Caco-2 (cell line): Measurements from ENCODE around the gene TRIM72. TPM values are rescaled to one million over a fixed set of nuclear protein-coding genes. Genes with fewer than 3 reads are reported as not detected.

Experiments used
- BruUV-seq: library from RNA; stranded (reverse); fragments of 400-500 nt; replicated peaks from 2 replicates; lab custom pipeline; 2021; lab: Mats Ljungman, UMichigan
- CTCF ChIA-PET: fragments of 300-600 bp; sonication (Branson Sonifier 250); formaldehyde crosslinking; loops from one replicate; lab custom pipeline; 2022; ENCODE audit warnings: antibody characterized with exemption; lab: Charles Lee
- POLR2A ChIA-PET: fragments of 300-600 bp; sonication (Branson Sonifier 250); formaldehyde crosslinking; loops from one replicate; lab custom pipeline; 2022; ENCODE audit warnings: antibody characterized with exemption; lab: Charles Lee
- DNase-seq, 2 experiments: peaks; one replicate each; pipeline versions ENCODE4 v3.0.0 to v3.0.0-alpha.2; 2020 to 2022
- H3K27me3 ChIP-seq: replicated peaks from 2 replicates; pipeline ENCODE4 v1.6.0; 2011; ENCODE audit warnings: low read length; ENCODE audit not compliant: control insufficient read depth, insufficient read depth
- H3K36me3 ChIP-seq: 2 replicates; pipeline ENCODE4 v1.5.1; 2011; ENCODE audit warnings: low read length; ENCODE audit not compliant: control insufficient read depth, insufficient read depth
- H3K4me1 ChIP-seq: fragments of 250-450 bp; sonication (Bioruptor Pico); 2 replicates; pipeline ENCODE4 v1.5.1; 2020; ENCODE audit warnings: mild to moderate bottlenecking
- H3K4me3 ChIP-seq: 2 replicates; pipeline ENCODE4 v1.5.1; 2011; ENCODE audit warnings: low read depth, mild to moderate bottlenecking, control low read depth, low read length
- H3K9me3 ChIP-seq: fragments of 250-450 bp; sonication (Bioruptor Pico); 2 replicates; pipeline ENCODE4 v1.5.1; 2020; ENCODE audit warnings: mild to moderate bottlenecking, moderate library complexity
- H3K27ac Mint-ChIP-seq: one replicate; pipeline ENCODE4 v1.8.0; 2022; ENCODE audit warnings: mixed read lengths; ENCODE audit not compliant: unreplicated experiment
- H3K27me3 Mint-ChIP-seq: one replicate; pipeline ENCODE4 v1.8.0; 2022; ENCODE audit warnings: mixed read lengths; ENCODE audit not compliant: insufficient read depth, unreplicated experiment
- H3K36me3 Mint-ChIP-seq: one replicate; pipeline ENCODE4 v1.8.0; 2022; ENCODE audit warnings: mild to moderate bottlenecking, mixed read lengths; ENCODE audit not compliant: insufficient read depth, unreplicated experiment
- H3K4me1 Mint-ChIP-seq: one replicate; pipeline ENCODE4 v1.8.0; 2022; ENCODE audit warnings: low read depth, mixed read lengths; ENCODE audit not compliant: unreplicated experiment
- H3K4me3 Mint-ChIP-seq: one replicate; pipeline ENCODE4 v1.8.0; 2022; ENCODE audit warnings: mild to moderate bottlenecking, moderate library complexity, mixed read lengths; ENCODE audit not compliant: unreplicated experiment
- H3K9me3 Mint-ChIP-seq: one replicate; pipeline ENCODE4 v1.8.0; 2022; ENCODE audit warnings: mixed read lengths; ENCODE audit not compliant: unreplicated experiment
- intact Hi-C: fragments of 100-400 bp; cut with micrococcal nuclease; formaldehyde crosslinking; loops from one replicate; pipeline ENCODE4 v1.10.0; 2022; ENCODE audit not compliant: unreplicated experiment
- total RNA-seq: library from RNA; stranded (reverse); gene quantifications from 2 replicates; pipeline ENCODE4 v1.2.3, GENCODE V29; 2022
- TF ChIP-seq, protein P1 (sequence below), 2 experiments: fragments of 200-600 bp in 1 of 2; IDR thresholded peaks; 1 replicate in 1 of 2; 2 replicates in 1 of 2; pipeline versions ENCODE4 v1.5.1 to v1.8.0; 2011 to 2022; ENCODE audit warnings: antibody characterized with exemption in 1 of 2, control low read depth in 1 of 2, inconsistent platforms in 1 of 2, low read depth in 1 of 2, low read length in 1 of 2, mild to moderate bottlenecking in 1 of 2, moderate library complexity in 1 of 2; ENCODE audit not compliant: insufficient read depth in 1 of 2, severe bottlenecking in 1 of 2, unreplicated experiment in 1 of 2

The TRIM72 gene
- total RNA-seq, 1 experiment from 2014 or later, result 0.07 TPM

GRCh38 chr16:31186930-31187807 is 26.8 kb upstream of the TRIM72 start:
- no peak for DNase-seq
- CTCF ChIA-PET, result no interaction called here
- no peaks in the 10 kb centered on the region for H3K4me1 ChIP-seq
- TF ChIP-seq, protein P1, sequence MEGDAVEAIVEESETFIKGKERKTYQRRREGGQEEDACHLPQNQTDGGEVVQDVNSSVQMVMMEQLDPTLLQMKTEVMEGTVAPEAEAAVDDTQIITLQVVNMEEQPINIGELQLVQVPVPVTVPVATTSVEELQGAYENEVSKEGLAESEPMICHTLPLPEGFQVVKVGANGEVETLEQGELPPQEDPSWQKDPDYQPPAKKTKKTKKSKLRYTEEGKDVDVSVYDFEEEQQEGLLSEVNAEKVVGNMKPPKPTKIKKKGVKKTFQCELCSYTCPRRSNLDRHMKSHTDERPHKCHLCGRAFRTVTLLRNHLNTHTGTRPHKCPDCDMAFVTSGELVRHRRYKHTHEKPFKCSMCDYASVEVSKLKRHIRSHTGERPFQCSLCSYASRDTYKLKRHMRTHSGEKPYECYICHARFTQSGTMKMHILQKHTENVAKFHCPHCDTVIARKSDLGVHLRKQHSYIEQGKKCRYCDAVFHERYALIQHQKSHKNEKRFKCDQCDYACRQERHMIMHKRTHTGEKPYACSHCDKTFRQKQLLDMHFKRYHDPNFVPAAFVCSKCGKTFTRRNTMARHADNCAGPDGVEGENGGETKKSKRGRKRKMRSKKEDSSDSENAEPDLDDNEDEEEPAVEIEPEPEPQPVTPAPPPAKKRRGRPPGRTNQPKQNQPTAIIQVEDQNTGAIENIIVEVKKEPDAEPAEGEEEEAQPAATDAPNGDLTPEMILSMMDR (IDR thresholded peaks at IDR 0.05; ENCODE audit: insufficient read depth in 1 of 2, low read depth in 1 of 2, low read length in 1 of 2, severe bottlenecking in 1 of 2, unreplicated experiment in 1 of 2), result no peak
- Mint-ChIP-seq H3K4me3 (no peak overlapping the region), H3K4me1 (peaks cover 19% of the 10 kb centered on the region), H3K9me3 (no peaks in the 10 kb centered on the region), H3K27me3 (no peaks in the 10 kb centered on the region), H3K27ac (no peak overlapping the region), H3K36me3 (peaks cover 100% of the 10 kb centered on the region)
- intact Hi-C loops, result no loop called here
- BruUV-seq, result no TSS peak
- H3K4me3 ChIP-seq, result no peak overlapping the region
- no peaks in the 10 kb centered on the region for H3K9me3 ChIP-seq
- peaks cover 11% of the 10 kb centered on the region for H3K36me3 ChIP-seq
- no peaks in the 10 kb centered on the region for H3K27me3 ChIP-seq
- POLR2A ChIA-PET, result no interaction called here

DNA sequence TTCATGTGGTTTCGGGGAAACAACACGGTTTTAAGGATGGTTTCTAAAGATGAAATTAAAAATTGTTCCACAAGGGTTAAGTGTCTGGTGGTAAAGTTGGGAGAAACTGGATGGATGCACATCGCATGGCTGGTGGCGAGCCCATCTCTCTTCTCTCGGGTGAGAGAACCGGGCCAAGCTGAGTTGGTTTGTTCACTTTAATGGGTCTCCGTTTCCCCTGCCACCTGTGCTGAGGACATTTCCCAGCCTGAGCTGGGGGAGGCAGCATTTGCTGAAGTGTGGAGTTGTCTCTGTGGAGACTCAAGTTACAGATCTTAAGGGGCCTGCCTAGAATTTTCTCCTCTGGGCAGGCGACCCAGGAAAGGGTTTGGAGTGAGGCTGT is 26.1 kb upstream of the TRIM72 start:
- CTCF ChIA-PET, result no interaction called here
- Histone ChIP-seq H3K4me3 (no peak overlapping the region), H3K4me1 (no peaks in the 10 kb centered on the region), H3K27me3 (no peaks in the 10 kb centered on the region), H3K36me3 (peaks cover 11% of the 10 kb centered on the region), H3K9me3 (no peaks in the 10 kb centered on the region)
- no peak overlapping the region for H3K4me3 Mint-ChIP-seq
- intact Hi-C loops, result no loop called here
- H3K36me3 Mint-ChIP-seq, result peaks cover 100% of the 10 kb centered on the region
- H3K9me3 Mint-ChIP-seq, result no peaks in the 10 kb centered on the region
- DNase-seq, result no peak
- H3K4me1 Mint-ChIP-seq, result peaks cover 16% of the 10 kb centered on the region
- no peaks in the 10 kb centered on the region for H3K27me3 Mint-ChIP-seq
- no TSS peak for BruUV-seq
- no peak overlapping the region for H3K27ac Mint-ChIP-seq
- TF ChIP-seq, protein P1 (IDR thresholded peaks at IDR 0.05; ENCODE audit: insufficient read depth in 1 of 2, low read depth in 1 of 2, low read length in 1 of 2, severe bottlenecking in 1 of 2, unreplicated experiment in 1 of 2), result no peak
- POLR2A ChIA-PET, result no interaction called here

DNA sequence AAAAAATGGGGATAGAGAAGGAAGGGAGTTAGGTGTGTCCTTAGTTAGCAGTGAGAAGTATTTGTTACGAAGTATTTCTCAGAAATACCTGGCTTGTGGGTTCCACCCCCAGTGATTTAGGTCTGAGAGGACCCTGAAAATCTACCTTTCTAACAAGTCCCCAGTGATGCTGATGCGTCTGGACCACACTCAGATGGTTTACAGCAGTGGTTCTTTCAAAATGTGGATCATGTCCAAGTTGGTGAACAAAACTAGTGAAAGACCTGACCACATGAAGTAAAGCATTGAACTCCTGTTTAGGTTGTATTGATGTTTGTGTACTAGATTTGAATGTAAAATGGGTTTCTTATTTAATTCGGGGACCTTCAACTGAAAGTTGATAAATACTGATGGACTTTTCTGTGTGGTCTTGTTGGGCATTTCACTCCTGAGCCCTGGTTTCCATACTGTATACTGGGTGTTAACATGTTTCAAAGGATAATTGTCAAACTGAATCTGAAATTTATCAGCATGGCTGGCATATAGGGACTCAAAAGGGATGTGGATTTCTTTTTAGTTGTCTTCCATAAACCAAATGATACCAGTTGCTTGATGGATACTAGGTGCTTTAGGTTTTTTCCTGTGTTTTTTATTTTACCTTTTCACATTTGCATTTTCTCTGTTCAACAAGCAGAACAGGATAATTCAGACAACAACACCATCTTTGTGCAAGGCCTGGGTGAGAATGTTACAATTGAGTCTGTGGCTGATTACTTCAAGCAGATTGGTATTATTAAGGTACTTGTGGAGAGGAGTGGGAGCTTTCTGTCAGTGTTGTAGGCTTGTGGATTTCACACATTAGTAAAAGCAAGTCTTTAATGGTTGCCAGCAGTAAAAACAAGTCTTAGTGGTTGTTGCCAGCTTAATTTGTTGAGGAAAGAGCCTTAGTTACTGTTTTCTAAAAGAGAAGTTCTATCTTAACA is 25.2 kb upstream of the TRIM72 start:
- peaks cover 11% of the 10 kb centered on the region for H3K36me3 ChIP-seq
- no TSS peak for BruUV-seq
- H3K9me3 ChIP-seq, result no peaks in the 10 kb centered on the region
- Mint-ChIP-seq H3K4me3 (no peak overlapping the region), H3K27me3 (no peaks in the 10 kb centered on the region), H3K36me3 (peaks cover 100% of the 10 kb centered on the region), H3K4me1 (peaks cover 15% of the 10 kb centered on the region), H3K27ac (no peak overlapping the region), H3K9me3 (no peaks in the 10 kb centered on the region)
- CTCF ChIA-PET, result no interaction called here
- H3K4me1 ChIP-seq, result no peaks in the 10 kb centered on the region
- TF ChIP-seq, protein P1 (IDR thresholded peaks at IDR 0.05; ENCODE audit: insufficient read depth in 1 of 2, low read depth in 1 of 2, low read length in 1 of 2, severe bottlenecking in 1 of 2, unreplicated experiment in 1 of 2), result no peak
- H3K27me3 ChIP-seq, result no peaks in the 10 kb centered on the region
- H3K4me3 ChIP-seq, result no peak overlapping the region
- POLR2A ChIA-PET, result no interaction called here
- no peak for DNase-seq
- intact Hi-C loops, result no loop called here
